Transverse colon (tissue), 3 donors: ENCODE measurements around the gene FOXP1.

Experiments
- EP300 ChIP-seq: sonication (generic); formaldehyde crosslinking; IDR thresholded peaks from one replicate; pipeline ENCODE4 v1.6.1; 2017; ENCODE audit warnings: antibody characterized with exemption, low read depth
- POLR2A ChIP-seq: fragments of 450-650 bp; IDR thresholded peaks from one replicate; pipeline ENCODE4 v1.6.1; 2016; ENCODE audit warnings: antibody characterized with exemption, mild to moderate bottlenecking, moderate library complexity
- POLR2AphosphoS5 ChIP-seq, 3 donors: sonication (generic); formaldehyde crosslinking; IDR thresholded peaks; one replicate each; pipeline ENCODE4 v1.6.1; 2016; ENCODE audit warnings: antibody characterized with exemption in 3 of 3

DNA sequence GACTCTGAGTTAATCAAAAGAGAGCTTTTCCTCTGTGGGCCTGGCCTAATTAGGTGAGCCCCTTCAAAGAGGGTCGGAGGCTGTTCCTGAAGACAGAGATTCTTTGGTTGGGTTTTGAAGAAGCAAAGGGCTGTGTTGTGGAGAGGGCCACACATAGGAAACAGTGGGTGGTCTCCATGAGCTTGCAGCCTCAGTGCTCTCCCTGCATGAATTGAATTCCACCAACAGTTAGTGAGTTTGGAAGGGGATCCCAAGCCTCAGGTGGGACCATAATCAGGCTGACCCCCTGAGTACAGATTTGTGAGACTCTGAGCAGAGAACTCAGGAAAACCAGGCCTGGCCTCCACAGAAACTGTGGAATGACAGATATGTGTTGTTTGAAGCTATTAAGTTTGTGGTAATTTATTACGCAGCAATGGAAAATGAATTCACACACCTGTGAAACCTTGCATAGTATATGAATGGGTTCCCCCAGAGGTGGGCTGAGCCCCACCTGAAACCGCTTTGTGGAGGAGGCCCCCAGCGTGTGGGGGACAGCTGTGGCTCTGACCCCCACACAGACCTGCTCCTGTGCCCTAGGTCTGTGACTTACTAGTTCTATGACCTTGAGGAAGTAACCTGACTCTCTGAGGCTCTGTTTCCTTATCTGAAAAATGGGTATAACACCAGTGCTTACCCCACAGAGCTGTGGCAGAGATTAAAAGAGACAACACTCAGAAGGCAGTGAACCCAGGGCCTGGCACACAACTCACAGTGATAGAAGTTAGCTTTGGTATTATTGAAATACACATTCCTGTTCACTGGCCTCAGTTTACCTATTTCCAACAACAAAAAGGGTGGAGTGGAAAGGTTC lies 431.3 kb downstream of the FOXP1 start:
- TF ChIP-seq POLR2AphosphoS5 (IDR thresholded peaks at IDR 0.05) (no peak), EP300 (no peak), POLR2A (no peak)
